Subcutaneous adipose tissue (tissue), 4 donors: Measurements from ENCODE around the gene MYOG. TPM values are rescaled to one million over a fixed set of nuclear protein-coding genes. Genes with fewer than 3 reads are reported as not detected.

ENCODE experiments used
- total RNA-seq, 4 donors: library from RNA; depleted of rRNA; stranded (reverse); fragments of >200 nt; gene quantifications; one replicate each; pipeline ENCODE4 v1.1.0, GENCODE V29; 2016
- TF ChIP-seq, protein P1 (sequence below): fragments of 450-650 bp; IDR thresholded peaks from one replicate; pipeline ENCODE4 v1.5.1; 2016; ENCODE audit warnings: low read depth, mild to moderate bottlenecking, control low read depth, antibody characterized with exemption, moderate library complexity

The MYOG gene
- total RNA-seq = not detected

DNA sequence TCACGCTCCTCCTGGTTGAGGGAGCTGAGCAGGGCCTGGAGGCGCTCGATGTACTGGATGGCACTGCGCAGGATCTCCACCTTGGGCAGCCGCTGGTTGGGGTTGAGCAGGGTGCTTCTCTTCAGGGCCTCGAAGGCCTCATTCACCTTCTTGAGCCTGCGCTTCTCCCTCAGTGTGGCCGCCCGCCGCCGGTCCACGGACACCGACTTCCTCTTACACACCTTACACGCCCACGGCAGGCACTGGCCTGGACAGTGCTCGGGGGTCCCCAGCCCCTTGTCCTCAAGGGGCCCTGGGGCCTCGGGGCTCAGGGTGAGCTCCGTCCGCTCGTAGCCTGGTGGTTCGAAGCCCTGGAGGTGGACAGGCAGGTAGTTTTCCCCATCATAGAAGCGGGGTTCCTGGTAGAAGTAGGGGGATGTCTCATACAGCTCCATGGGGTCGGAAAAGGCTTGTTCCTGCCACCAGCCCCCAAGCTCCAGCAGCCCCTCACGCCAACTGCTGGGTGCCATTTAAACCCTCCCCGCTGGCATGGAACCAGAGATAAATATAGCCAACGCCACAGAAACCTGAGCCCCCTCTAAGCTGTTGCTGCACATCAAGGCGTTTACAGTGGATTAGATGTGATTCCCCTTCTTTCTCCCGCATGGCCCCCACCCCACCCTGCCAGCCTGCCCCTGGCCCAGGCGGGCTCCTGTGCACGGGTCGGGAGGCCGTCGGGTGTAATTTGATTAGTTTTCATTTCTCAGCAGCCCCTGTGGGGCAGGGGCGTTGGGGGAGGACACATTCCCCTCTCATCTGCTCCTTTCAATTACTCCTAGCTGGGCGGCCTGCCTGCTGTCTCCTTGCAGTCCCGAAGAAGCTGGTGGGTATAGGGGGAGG, at the start of gene MYOG:
MYOG (minus strand) TSS at position 485 of the 879 bp plus-strand sequence; CDS start at position 434, 51 bp downstream.
- TF ChIP-seq, protein P1, sequence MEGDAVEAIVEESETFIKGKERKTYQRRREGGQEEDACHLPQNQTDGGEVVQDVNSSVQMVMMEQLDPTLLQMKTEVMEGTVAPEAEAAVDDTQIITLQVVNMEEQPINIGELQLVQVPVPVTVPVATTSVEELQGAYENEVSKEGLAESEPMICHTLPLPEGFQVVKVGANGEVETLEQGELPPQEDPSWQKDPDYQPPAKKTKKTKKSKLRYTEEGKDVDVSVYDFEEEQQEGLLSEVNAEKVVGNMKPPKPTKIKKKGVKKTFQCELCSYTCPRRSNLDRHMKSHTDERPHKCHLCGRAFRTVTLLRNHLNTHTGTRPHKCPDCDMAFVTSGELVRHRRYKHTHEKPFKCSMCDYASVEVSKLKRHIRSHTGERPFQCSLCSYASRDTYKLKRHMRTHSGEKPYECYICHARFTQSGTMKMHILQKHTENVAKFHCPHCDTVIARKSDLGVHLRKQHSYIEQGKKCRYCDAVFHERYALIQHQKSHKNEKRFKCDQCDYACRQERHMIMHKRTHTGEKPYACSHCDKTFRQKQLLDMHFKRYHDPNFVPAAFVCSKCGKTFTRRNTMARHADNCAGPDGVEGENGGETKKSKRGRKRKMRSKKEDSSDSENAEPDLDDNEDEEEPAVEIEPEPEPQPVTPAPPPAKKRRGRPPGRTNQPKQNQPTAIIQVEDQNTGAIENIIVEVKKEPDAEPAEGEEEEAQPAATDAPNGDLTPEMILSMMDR = no peak

DNA sequence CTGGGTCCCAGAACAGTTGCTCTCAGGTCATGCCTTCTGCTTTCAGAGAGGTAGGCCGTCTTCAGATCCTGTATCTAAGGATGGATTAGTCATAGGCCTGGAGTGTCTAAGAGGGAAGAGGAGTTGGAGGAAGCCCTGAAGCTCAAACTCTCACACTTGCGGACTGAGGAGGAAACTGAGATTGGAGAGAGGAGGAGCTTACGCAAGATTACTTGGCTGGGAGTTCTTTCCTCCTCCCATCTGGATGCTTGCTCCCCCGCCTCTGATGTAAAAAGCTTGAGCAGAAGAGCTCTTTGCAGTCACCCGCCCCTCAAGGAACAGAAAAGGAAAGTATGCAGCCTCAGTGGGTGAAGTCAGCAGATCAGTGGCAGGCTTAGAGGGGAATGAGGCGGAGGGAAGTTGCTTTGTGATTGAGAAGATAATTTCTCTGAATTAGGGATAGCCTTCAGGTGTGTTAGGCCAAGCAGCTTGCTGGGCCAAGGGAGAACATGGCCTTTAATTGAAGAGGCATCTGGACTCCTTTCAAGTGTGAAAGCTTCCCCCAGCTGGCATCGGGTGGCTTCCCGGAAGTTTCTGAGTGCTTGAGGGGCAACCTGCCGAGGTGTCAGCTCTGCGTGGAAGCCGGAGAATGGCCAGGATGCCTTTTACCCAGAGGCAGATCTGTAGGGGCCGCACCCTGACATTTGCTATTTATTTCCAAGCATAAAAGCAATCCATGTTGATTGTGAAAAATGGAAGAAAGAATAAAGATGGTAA, 48.3 kb upstream of the MYOG start:
- TF ChIP-seq, protein P1 = no peak

DNA sequence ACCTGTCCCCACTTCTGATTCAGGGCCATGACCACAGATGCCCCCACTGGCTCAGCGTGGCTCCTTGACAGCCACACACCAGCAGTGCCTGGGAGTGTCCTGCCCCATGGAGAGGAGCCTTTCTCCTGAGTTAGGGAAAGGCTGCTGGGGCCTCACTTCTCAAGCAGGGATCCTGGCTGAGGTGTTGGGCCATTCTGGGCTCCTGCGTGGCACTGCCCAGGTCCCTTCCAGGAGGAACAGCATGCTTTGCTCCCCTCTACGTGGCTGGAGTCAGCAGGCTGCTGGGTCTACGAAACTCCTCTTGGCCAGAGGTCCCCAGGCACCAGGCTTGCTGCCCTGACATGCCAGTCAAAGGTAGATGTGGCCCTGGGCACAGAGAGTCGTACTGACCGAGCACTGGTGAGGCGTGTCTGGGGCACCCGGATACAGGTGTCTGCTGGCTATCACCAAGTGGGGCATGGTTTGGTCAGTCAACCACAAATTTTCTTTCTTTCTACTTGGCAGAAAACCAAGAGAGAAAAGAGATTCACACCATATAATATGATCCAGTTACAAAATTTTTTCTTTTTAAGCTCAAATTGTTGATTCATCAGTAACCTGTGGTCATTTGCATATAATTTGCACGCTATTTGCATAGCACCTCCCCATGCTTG, 45.9 kb upstream of the MYOG start:
- TF ChIP-seq, protein P1 = no peak

DNA sequence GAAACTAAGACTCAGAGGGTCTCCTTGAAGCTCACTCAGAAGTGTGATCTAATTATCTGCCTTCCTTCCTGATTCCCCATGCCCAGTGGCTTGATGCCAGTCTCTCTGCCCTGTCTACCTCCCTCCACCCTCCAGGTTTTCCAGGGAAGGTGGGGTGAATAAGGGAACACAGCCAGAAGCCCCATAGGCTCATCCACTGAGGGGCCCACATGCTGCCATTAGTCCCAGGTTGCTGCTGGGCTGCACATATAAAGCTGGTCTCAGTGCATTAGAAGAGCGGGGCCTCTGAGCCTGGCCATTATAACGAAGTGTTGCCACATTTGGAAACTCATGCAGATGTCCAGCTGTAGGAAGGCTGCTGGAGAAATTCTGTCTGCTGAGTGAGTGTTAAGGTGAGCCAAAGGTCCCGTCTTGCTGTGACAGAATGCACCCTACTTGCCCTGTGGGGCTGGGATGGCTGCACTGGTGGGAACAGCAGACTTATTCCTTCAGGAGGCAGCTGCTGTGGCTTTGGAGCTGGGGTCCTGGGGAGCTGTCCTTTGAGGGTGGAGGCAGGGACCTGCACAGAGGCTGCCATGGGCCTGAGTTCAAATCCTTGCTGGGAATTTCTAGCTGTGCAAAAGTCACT, 44.7 kb upstream of the MYOG start:
- TF ChIP-seq, protein P1 = no peak

DNA sequence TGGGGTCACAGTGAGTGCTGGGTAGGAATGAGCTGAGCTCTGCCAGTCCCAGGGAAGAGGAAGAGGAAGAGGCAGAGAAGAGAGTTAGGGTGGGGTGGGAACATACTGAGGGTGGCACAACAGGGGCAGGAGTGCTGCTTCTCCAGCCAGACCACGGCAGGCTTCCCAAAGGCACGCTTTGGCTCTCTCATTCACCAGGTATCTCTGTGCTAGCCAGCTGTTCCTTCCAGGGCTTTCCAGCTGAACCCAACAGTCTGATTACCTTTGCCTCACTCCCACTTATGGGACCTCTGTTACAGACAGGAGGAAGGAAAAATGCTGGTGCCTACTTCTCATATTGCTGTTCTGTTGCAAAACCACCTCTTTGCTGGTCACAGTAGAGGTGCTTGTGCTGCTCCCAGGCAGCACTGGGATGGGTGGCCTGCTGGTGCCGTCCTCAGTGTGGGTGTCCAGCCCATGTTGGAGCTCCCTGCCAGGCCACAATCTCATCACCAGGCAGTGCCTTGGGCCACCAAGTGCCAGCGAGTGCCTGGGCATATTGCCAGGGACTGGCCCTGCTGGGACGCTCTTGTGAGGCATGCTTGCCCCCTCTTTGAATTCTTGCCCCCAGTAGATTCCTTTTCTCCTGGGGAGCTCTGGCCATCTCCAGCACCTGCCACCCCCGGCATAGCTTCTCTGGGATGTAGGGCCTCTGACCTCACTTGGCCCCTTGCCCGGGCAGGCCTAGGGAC, 43.9 kb upstream of the MYOG start:
- TF ChIP-seq, protein P1 = no peak

DNA sequence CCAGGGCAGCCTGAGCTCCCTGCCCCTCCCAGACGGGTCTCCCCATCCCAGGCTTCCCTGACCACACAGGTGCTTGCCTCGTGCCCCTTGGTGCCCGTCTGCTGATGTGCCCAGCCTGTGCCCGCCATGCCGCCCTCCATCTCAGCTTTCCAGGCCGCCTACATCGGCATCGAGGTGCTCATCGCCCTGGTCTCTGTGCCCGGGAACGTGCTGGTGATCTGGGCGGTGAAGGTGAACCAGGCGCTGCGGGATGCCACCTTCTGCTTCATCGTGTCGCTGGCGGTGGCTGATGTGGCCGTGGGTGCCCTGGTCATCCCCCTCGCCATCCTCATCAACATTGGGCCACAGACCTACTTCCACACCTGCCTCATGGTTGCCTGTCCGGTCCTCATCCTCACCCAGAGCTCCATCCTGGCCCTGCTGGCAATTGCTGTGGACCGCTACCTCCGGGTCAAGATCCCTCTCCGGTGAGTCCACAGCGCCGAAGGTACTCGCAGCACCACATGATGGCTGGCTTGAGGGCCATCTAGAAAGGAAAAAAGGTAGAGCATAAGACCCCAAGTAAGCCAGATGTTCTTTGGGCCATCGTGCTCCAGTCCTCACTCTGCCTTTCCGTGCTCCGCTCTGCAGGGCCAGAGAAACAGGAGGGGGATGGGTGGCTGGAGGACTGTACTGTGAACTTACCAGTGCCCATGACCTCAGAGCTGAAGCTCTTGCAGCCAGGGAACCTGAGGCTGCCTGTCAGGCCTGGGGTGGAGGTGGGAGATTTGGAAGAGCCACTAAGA, 43.1 kb upstream of the MYOG start:
- TF ChIP-seq, protein P1 = no peak
